ENCODE data around the gene DOK4.
A peak's percentile ranks its signal among the peaks of the same experiment; 100 is the strongest.
"Not testable (repeated sequence)": the region's sequence is repeated elsewhere in the genome, so short reads cannot be mapped to it uniquely, and the experiment has no call there.

The DOK4 gene

GRCh38 chr16:57502048-57502775 lies 15.9 kb upstream of the DOK4 start:
- no peak for DNase-seq (ENCODE audit: low spot score)

DNA sequence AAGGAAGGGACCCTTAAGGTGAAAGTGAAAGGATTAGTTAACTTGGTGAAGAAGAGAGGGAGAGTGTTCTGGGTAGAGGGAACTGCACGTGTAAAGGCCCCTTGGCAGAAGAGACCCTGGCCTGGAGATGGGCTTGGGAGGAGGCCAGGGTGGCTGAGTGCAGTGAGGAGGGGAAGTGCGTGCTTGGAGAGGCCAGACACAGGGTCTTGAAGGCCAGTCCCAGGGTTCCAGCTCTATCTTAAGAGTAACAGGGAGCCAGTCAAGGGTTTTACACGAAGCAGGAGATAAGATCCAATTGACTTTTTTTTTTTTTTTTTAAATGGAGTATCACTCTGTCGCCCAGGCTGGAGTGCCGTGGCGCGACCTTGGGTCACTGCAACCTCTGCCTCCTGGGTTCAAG lies 15.2 kb upstream of the DOK4 start:
- no peak for DNase-seq (ENCODE audit: low spot score)

DNA sequence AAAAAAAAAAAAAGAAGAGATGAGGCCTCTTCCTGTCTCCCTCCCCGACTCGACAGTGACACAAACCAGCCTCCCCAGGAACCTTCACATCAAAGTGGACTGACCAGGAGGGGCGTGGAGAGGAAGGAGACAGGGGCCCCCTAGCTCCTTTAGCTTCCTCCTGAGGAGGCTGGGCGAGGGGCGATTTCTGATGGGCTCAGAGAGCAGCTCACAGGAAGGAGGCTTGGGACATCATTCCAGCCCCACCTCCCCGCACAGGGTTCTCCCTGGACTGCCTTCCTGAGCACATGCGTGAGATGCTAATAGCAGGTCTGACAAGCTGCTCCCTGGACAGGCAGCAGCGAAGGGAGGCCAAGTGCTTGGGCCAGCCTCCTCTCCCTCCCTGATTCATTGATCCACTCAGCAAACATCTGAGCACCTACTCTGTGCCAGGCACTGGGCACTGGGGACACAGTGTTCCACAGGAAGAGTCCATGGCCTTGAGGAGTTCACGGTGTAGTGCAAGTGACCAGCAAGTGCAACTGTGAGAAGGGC lies 14.4 kb upstream of the DOK4 start:
- DNase-seq (ENCODE audit: low spot score): no peak

DNA sequence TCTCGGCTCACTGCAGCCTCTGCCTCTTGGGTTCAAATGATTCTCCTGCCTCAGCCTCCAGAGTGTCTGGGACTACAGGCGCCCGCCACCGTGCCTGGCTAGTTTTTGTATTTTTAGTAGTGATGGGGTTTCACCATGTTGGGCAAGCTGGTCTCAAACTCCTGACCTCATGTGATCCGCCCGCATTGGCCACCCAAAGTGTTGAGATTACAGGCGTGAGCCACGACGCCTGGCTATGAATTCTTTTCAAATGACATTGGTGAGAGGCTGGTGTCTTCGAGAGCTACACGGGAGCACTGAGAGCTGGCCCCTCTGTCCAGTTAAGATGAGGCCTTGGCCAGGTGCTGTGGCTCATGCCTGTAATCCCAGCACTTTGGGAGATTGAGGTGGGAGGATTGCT lies 13.6 kb upstream of the DOK4 start:
- not testable (repeated sequence) for DNase-seq (ENCODE audit: low spot score)

DNA sequence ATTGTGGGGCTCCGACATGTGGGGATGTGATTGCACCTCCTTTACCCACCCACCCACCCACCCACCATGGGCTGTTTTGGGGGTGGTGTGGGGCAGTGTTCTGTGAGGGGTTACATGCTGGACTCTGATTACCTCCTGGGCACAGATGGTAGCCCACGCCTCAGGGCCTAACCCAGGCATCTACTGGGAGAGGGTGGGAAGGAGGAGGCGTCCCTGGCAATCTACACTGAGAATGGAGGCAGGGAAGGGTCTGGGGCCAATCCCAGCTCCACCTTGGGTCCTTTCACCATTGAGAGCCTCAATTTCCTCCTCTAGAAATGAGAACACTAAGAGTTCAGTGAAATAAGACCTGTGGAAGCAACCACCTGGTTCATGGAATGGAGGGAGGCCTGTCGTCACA lies 11.7 kb upstream of the DOK4 start:
- no peak for DNase-seq (ENCODE audit: low spot score)

GRCh38 chr16:57497121-57497520 lies 10.8 kb upstream of the DOK4 start:
- DNase-seq (ENCODE audit: low spot score): no peak

- DNase-seq (ENCODE audit: low spot score): no peak
Measured at GRCh38 chr16:57493767-57494166, 7.5 kb upstream of the DOK4 start.

- DNase-seq (ENCODE audit: low spot score): no peak
Measured at GRCh38 chr16:57489229-57489628, 2.9 kb upstream of the DOK4 start.

DNA sequence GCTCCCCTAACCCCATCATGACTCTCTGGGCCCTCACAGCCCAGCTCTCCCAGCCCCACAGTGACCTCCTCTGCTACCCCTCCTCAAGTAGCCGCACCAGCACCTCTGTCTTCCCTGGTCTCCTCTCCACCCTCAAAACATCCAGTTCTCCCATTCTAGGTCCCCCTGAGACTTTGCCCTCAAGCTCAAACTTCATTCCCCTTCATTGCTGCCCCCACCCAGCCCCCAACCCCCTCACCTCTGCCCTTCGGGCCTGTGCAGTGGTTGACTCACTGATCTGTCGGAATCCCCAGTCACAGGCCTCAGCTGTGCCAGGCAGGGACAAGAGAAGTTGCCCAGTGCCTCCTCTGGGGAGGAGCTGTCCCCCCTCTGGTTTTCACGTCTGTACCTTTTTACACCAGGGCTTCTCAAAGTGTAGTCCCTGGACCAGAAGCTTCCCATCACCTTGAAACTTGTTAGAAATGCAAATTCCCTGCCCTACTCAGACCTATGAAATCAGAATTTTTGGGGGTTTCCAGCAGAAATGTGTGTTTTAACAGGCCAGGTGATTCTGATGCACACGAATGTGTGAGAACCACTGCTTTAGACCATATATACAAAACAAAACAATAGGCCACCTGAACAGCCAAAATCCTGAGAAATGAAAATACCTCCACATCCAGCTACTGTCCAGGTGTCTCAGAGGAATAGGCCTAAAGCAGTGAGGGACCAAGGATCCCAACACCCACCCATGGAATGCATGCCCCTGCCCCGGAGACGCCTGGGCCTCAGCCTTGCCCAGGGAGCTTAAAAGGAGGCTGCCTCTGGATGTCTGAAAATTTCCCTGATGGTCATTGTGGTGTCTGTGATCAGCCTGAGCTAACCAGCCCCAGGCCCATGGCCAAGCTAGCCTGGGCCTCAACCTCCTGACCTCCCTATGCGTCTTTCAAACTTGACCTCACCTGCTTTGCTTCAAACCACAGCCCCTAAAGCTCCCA lies 853 bp upstream of the DOK4 start:
- DNase-seq (ENCODE audit: low spot score): no peak

DNA sequence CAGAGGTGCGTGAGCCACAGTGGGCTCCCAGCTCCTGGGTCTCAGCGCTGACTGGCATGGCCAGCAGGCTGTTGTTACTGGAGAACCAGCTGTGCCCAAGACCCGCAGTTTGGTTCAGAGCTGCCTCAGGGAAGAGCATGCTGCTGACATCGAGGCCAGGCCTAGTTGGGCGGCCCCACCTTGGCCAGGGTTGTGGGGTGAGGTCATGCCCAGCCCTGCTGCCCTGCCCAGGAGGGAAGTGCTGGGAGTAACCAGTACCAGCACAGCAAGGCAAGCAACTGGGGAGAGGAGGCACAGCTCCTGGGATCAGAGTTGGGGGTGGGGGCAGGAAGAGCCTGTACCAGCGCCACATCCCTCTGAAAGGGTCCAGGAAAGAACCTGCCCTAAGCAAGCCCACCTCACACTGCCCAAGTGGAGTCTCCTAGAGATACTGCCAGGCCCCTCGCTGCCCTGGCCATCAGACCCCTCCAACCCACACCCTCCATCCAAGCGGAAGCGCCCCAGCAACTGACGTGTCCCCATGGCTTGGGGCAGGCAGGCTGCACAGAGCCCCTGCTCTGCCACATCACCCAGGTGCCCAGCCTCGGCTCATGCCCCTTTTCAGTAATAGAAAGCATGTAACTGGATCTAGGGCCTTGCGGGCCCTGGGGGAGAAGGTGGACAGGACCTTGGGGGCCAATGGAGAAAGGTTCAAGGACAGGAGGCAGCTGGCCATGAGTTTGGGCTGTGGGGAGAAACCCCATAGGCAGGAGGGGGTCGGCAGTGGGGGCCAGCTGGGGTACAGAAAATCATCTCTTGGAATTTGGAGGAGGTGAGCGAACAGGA lies 990 bp downstream of the DOK4 start:
- no peak for DNase-seq (ENCODE audit: low spot score)

DNA sequence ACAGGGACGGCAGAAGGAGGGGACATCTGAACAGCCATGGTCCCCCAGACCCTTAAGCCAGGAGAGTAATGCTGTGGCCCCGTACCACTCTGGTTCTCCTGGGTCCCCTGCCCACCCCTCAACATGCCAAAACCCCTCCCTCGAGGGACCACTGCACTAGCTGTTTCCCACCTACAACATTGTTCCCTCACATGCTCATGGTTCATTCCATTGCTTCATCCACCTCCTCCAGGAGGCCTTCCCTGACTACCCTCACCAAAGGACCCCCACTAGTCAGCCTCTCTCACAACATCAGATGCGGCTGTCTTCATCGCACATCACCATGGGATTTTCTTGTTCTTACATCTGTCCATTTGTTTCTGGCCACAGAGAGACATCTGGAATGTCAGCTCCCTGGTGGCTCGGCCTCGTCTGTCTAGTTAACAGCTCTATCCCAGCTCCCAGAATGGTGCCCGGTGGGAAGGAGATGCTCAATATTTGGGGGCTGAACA lies 1.7 kb downstream of the DOK4 start:
- DNase-seq (ENCODE audit: low spot score): no peak

DNA sequence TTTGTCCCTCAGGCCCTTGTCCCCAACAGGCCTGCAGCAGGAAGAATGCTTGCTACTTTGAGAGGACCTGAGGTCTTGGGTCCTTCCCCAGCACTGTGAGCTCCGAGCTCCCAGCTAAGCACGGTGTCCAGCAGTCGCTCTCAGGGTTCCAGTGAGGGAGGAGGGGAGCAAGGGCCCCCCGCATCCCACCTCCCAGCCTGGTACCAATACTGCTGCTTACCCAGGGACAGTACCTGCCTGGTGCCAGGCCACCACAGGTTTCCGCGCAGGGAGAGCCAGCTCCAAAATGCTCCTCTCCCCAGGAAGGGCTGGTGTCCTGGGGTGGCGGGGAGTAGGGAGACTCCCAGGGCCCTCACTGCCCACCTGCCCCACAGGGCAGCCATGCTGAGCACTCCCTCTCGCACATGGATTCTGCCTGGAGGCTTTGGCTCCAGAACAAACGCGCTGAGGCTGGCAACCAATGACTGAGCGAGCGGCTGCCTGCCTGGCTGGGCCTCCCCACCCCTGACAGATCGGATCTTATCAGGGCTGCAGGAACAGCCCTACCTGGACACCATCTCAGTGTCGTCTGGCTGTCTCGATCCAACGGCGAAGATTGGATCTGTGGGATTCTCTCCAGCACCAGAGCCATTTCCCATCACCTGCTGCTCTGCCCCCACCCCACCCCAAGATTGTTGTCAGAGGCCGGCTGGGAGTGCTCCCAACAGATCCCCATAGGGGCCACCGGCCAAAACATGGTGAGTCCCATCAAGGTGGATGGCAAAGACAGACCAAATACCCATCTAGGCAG lies 2.4 kb downstream of the DOK4 start:
- DNase-seq (ENCODE audit: low spot score): no peak

DNA sequence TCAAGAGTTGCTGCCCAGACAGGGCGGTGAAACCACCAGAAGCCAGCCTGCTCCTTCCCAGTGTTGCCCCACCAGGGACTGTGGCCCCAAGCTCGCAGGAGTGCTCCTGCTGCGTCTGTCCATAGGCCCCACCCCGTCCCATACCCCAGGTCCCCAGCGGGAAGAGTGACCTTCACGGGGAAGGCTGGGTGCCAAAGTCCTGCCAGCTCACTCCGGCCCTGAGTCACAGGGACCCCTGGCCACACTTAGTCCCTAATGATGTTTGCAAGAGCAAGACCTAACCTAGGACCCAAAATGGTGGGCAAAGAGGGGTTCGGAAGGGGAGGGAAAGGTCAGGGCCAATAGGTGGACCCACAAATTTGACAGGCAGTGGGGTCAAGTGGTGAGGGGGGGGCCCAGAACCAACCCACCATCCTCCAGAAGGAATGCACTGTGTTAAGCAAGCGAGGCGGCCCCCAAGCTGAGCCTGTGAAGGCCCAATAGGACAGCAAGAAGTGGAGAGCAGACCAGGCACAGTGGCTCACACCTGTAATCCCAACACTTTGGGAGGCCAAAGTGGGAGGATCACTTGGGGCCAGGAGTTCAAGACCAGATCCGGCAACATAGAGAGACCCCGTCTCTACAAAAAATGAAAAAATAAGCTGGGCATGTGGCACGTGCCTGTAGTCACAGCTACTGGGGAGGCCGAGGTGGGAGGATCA lies 3.3 kb downstream of the DOK4 start:
- DNase-seq (ENCODE audit: low spot score): no peak

DNA sequence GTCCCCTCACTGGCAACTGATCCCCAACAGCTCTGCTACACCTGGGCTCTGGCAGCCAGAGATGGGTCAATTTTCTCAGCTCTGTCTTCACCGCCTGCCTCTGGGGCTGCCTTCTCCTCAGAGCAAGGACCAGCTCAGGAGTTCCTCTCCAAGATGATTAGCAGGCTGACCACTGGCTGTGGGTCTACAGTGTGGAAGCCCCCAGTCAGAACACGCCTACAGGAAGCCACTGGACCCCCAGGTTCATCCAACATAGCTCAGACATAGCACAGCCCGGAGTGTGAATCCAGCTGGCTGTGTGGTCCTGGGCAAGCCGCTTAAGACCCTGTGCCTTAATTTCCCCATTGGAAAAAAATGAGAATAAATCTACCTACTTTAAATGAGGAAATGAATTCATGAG lies 4.9 kb downstream of the DOK4 start:
- no peak for DNase-seq (ENCODE audit: low spot score)

DNA sequence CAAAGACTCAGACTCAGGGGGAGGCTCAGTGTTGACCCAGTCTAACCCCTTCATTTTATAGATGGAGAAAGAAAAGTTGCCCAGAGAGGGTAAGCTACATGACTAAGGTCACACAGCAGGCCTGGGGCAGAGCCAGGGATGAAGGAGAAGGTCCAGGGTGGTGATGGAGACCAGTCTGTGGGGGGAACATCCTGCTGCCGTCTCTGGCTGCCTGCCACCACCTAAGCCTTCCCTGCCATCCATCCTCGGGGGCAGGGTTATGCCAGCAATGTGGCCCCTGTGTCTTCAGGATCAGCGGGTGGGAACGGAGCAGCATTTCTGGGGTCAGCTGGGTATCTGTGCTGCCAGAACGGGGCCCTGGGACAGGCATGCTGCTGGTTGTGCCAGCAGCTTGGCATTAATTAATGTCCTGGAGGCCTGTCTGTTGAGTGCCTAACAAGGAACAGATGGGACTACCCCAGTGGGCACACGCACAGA lies 5.5 kb downstream of the DOK4 start:
- DNase-seq (ENCODE audit: low spot score): no peak

DNA sequence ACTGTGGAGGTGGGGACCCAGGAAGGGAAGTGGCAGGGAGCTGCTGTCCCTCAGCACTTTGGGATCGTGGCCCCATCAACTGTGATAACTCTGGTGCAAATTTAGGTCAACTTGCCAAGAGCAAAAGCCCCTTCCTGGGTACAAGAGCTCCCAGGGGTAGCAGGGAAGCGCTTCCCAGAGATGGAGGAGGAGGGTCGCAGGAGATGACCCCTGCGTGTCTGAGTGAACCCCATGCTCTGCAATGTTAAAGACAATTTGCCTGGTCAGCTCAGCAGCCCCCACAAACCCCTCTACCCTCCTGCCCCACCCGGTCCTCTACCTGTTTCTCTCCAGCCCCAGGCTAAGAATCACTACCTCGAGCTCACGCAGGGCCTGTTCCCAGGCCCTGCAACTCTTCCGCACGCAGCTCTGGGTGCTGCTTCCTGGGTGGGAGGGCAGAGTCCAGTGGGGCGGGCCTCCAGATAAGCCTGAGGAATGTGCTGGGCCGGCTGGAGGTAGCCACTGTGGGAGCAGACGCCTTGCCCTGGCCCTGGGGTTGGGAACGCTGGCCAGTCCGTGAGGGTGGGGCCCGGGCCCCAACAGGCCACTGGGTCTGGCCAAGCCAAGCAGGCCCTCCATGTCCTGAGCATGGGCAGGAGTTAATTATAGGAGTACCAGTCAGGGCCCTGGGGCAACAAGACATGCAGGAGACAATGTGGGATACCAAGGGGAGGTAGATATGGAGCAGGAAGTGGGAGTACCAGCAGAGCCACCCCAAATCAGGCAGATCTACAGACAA lies 6.1 kb downstream of the DOK4 start:
- DNase-seq (ENCODE audit: low spot score): no peak

DNA sequence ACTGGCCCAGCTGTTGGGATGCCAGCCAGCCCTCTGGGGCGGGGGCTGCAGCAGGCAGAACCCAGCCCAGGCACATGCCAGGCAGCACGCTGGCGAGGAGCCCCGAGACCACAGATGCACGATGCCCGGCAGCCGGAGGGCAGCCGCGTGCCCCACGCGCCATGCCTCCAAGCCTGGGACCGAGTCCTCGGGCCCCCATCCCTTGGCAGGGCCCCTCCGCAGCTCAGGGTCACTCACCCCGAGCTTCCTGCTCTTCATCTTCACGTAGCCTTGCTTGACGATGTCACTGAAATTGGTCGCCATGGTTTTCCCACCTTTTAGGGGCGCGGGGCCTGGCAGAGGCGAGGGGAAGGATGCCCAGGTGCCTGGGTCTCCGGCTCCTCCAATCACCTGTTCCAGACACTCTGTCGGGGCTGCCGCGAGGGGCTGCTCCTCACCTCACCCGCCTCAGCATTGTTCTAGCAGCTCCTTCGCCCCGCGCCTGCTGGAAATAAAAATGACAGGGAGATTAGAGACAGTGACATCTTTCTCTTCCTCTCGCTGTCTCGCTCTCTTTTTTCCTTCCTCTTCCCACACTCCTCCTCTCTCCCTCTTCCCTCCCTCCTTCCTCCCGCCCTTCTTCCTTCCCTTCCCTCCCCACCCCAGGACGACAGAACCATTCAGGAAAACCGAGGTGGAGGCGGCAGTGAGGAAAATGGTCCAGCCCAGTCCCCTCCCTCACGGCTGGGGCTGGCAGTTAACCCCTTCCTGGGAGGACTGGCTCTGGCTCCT lies 6.9 kb downstream of the DOK4 start:
- peak; percentile 70 for DNase-seq (ENCODE audit: low spot score)

GRCh38 chr16:57478396-57479204 lies 7.7 kb downstream of the DOK4 start:
- DNase-seq (ENCODE audit: low spot score): no peak

Measured in Ammon's horn (tissue), 1 donor.